HL-60 (cell line): ENCODE data around the gene RFX1.

Experiments used
- CTCF ChIP-seq: IDR thresholded peaks from one replicate; pipeline ENCODE4 v1.5.1; 2011; ENCODE audit warnings: low read length, control low read depth, inconsistent platforms; ENCODE audit not compliant: insufficient read depth
- POLR2AphosphoS5 ChIP-seq: IDR thresholded peaks from 2 replicates; pipeline ENCODE4 v1.6.1; 2012; ENCODE audit warnings: low read depth
- SPI1 ChIP-seq: IDR thresholded peaks from 2 replicates; pipeline ENCODE4 v1.6.1; 2012; ENCODE audit warnings: low read depth, mild to moderate bottlenecking, borderline replicate concordance

GRCh38 chr19:14053032-14053431 is 46.9 kb upstream of the RFX1 start:
- TF ChIP-seq CTCF (no peak), SPI1 (no peak), POLR2AphosphoS5 (no peak)
